ENCODE data around the gene TMEM271.
A peak's percentile ranks its signal among the peaks of the same experiment; 100 is the strongest.
"Not testable (repeated sequence)": the region's sequence is repeated elsewhere in the genome, so short reads cannot be mapped to it uniquely, and the experiment has no call there.

The TMEM271 gene

GRCh38 chr4:608236-608635 lies 32.1 kb upstream of the TMEM271 start:
- H3K27me3 ChIP-seq (ENCODE audit: control insufficient read depth, insufficient read depth, low read length) = no peaks in the 10 kb centered on the region
- no peaks in the 10 kb centered on the region for H3K4me1 ChIP-seq (ENCODE audit: control insufficient read depth, insufficient read depth, low read length)
- no peaks in the 10 kb centered on the region for H3K36me3 ChIP-seq (ENCODE audit: control insufficient read depth, insufficient read depth, low read length)
- no CpG with 5 or more reads among the region's 7 CpGs for WGBS (ENCODE audit: insufficient coverage, insufficient read length)
- DNase-seq (ENCODE audit: low read depth, low spot score) = no peak
- H3K27ac ChIP-seq (ENCODE audit: low read length) = no peak overlapping the region
- H3K4me3 ChIP-seq (ENCODE audit: low read length) = no peak overlapping the region
- H3K9me3 ChIP-seq (ENCODE audit: control insufficient read depth, insufficient read depth, low read length) = no peaks in the 10 kb centered on the region

DNA sequence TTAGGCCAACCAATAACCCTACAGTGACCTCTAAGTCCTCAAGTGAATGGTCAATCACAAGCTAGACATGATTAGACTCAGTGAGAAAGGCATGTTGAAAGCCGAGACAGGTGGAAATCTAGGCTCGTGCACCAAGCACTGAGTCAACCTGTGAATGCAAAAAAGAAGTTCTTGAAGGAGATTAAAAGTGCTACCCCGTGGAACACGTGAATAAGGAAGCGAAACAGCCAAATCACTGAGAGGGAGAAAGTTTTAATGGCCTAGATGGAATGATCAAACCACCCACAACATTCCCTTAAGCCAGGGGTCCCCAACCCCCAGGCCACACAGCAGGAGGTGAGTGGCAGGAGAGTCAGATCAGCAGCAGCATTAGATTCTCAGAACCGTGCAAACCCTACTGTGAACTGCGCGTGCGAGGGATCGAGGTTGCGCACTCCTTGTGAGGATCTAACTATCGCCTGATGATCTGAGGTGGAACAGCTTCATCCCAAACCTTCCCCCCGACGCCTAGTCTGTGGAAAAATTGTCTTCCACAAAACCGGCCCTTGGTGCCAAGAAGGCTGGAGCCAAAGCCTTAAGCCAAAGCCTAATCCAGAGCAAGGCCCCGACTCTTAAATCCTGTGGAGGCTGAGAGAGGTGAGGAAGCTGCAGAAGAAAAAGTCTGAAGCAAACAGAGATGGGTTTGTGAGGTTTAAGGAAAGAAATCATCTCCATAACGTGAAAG lies 29.8 kb upstream of the TMEM271 start:
- DNase-seq (ENCODE audit: low read depth, low spot score) = no peak
- Histone ChIP-seq H3K9me3 (ENCODE audit: control insufficient read depth, insufficient read depth, low read length) (no peaks in the 10 kb centered on the region), H3K4me3 (ENCODE audit: low read length) (no peak overlapping the region), H3K27ac (ENCODE audit: low read length) (no peak overlapping the region), H3K27me3 (ENCODE audit: control insufficient read depth, insufficient read depth, low read length) (no peaks in the 10 kb centered on the region), H3K4me1 (ENCODE audit: control insufficient read depth, insufficient read depth, low read length) (no peaks in the 10 kb centered on the region), H3K36me3 (ENCODE audit: control insufficient read depth, insufficient read depth, low read length) (no peaks in the 10 kb centered on the region)
- WGBS (ENCODE audit: insufficient coverage, insufficient read length) = no CpG with 5 or more reads among the region's 17 CpGs

- H3K4me1 ChIP-seq (ENCODE audit: control insufficient read depth, insufficient read depth, low read length) = no peaks in the 10 kb centered on the region
- H3K4me3 ChIP-seq (ENCODE audit: low read length) = no peak overlapping the region
- H3K36me3 ChIP-seq (ENCODE audit: control insufficient read depth, insufficient read depth, low read length) = no peaks in the 10 kb centered on the region
- no peak for DNase-seq (ENCODE audit: low read depth, low spot score)
- H3K27ac ChIP-seq (ENCODE audit: low read length) = no peak overlapping the region
- H3K27me3 ChIP-seq (ENCODE audit: control insufficient read depth, insufficient read depth, low read length) = no peaks in the 10 kb centered on the region
- H3K9me3 ChIP-seq (ENCODE audit: control insufficient read depth, insufficient read depth, low read length) = no peaks in the 10 kb centered on the region
- WGBS (ENCODE audit: insufficient coverage, insufficient read length) = no CpG with 5 or more reads among the region's 3 CpGs
These were observed 28.0 kb upstream of the TMEM271 start for GRCh38 chr4:604131-604530.

DNA sequence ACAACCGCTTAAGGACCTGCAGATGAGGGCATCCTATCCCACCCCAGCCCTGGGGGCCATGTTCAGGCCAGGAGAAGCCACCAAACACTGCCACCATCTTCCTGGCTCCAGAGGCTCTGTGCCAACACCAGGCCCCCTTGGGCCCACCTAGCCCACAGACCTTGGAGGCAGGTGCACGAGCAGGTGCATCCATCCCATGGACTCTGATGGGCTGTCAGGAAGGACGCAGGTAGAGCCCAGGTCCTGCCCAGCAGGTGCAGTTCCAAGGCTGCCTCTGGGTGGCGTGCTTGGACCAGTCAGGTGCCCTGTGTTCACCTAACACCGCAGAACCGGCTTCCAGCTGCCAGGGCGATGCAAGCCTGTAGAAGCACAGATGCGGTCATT lies 26.5 kb upstream of the TMEM271 start:
- Histone ChIP-seq H3K36me3 (ENCODE audit: control insufficient read depth, insufficient read depth, low read length) (no peaks in the 10 kb centered on the region), H3K4me1 (ENCODE audit: control insufficient read depth, insufficient read depth, low read length) (no peaks in the 10 kb centered on the region), H3K4me3 (ENCODE audit: low read length) (no peak overlapping the region), H3K9me3 (ENCODE audit: control insufficient read depth, insufficient read depth, low read length) (no peaks in the 10 kb centered on the region), H3K27me3 (ENCODE audit: control insufficient read depth, insufficient read depth, low read length) (no peaks in the 10 kb centered on the region), H3K27ac (ENCODE audit: low read length) (no peak overlapping the region)
- no CpG with 5 or more reads among the region's 8 CpGs for WGBS (ENCODE audit: insufficient coverage, insufficient read length)
- peak; percentile 87 for DNase-seq (ENCODE audit: low read depth, low spot score)

DNA sequence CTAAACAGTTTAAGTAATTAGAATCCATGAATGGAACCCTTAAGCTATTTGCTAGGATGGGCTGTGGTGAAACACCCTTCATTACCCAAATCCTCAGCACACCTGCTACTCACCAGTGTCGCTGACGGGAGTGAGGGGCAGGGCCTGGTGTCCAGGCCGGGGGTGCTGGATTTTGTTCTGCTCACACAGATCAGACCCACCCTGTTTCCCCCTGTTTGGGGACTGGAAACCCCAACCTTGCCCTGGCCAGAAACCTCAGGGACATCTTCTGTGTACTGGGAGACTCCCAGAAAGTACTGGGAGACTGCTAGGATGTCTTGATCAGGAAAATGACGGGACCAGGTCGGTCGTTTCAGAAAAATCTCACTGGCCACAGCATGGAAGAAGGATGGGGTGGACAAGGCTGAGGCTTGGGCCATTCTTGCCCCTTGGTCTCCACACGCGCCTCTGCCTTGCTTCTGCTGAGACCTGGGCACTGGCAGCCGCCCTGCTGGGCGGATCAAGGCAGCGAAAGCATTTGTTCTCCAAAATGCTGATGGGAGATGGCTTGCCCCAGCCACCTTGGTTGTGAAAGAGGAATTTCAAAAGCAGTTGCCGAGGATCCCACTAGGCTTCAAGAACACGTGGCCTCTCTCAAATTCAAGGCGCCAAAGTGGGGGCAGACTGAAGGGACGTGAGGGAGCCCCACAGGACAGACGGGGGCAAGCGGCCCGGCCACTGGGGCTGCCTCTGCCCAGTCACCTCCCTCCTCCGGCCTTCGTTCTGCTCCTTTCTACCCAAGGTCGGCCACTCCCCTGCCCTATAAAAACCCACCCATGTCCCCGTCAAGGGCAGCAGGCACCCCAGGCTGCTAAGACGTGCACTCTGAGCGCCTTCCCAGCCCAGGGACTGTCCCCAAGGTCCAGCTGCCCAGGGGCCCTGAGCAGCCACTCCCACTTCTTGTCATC lies 25.8 kb upstream of the TMEM271 start:
- Histone ChIP-seq H3K4me1 (ENCODE audit: control insufficient read depth, insufficient read depth, low read length) (no peaks in the 10 kb centered on the region), H3K4me3 (ENCODE audit: low read length) (no peak overlapping the region), H3K27ac (ENCODE audit: low read length) (no peak overlapping the region), H3K36me3 (ENCODE audit: control insufficient read depth, insufficient read depth, low read length) (no peaks in the 10 kb centered on the region), H3K27me3 (ENCODE audit: control insufficient read depth, insufficient read depth, low read length) (no peaks in the 10 kb centered on the region), H3K9me3 (ENCODE audit: control insufficient read depth, insufficient read depth, low read length) (no peaks in the 10 kb centered on the region)
- WGBS (ENCODE audit: insufficient coverage, insufficient read length) = no CpG with 5 or more reads among the region's 24 CpGs
- no peak for DNase-seq (ENCODE audit: low read depth, low spot score)

DNA sequence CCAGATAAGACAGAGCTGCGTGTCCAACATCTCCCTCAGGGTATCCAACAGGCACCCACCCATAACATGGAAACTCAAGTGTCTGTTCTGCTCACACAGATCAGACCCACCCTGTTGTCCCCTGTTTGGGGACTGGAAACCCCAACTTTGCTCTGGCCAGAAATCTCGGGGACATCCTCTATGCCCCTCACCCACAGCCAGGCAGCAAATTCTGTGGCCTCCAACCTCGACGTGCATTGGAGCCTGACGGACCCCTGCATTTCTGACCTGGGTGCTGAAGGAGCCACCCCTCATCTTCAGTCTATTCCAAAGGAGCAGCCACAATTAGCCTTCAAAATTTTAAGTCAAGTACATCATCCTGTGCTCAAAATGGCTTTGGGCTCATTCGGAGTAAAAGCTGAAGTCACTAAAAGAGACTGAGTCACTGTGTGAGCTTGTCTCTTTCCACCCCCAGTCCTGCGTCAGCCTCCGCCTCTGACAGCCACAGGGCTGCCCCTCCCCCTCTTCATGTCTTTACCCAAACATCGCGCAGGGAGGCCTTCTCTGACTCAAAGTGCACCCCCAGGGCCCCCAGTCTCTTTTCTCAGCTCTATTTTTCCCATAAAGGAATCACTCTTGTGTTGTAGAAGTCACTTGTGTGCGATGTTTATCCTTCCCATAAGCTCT lies 24.9 kb upstream of the TMEM271 start:
- Histone ChIP-seq H3K9me3 (ENCODE audit: control insufficient read depth, insufficient read depth, low read length) (no peaks in the 10 kb centered on the region), H3K27ac (ENCODE audit: low read length) (no peak overlapping the region), H3K27me3 (ENCODE audit: control insufficient read depth, insufficient read depth, low read length) (no peaks in the 10 kb centered on the region), H3K4me1 (ENCODE audit: control insufficient read depth, insufficient read depth, low read length) (no peaks in the 10 kb centered on the region), H3K36me3 (ENCODE audit: control insufficient read depth, insufficient read depth, low read length) (no peaks in the 10 kb centered on the region), H3K4me3 (ENCODE audit: low read length) (no peak overlapping the region)
- no peak for DNase-seq (ENCODE audit: low read depth, low spot score)
- no CpG with 5 or more reads among the region's 11 CpGs for WGBS (ENCODE audit: insufficient coverage, insufficient read length)

- H3K4me3 ChIP-seq (ENCODE audit: low read length) = no peak overlapping the region
- H3K27ac ChIP-seq (ENCODE audit: low read length) = no peak overlapping the region
- H3K27me3 ChIP-seq (ENCODE audit: control insufficient read depth, insufficient read depth, low read length) = no peaks in the 10 kb centered on the region
- no peak for DNase-seq (ENCODE audit: low read depth, low spot score)
- H3K4me1 ChIP-seq (ENCODE audit: control insufficient read depth, insufficient read depth, low read length) = no peaks in the 10 kb centered on the region
- no CpG with 5 or more reads among the region's 6 CpGs for WGBS (ENCODE audit: insufficient coverage, insufficient read length)
- no peaks in the 10 kb centered on the region for H3K9me3 ChIP-seq (ENCODE audit: control insufficient read depth, insufficient read depth, low read length)
- H3K36me3 ChIP-seq (ENCODE audit: control insufficient read depth, insufficient read depth, low read length) = no peaks in the 10 kb centered on the region
These were observed 24.1 kb upstream of the TMEM271 start for GRCh38 chr4:600166-600565.

DNA sequence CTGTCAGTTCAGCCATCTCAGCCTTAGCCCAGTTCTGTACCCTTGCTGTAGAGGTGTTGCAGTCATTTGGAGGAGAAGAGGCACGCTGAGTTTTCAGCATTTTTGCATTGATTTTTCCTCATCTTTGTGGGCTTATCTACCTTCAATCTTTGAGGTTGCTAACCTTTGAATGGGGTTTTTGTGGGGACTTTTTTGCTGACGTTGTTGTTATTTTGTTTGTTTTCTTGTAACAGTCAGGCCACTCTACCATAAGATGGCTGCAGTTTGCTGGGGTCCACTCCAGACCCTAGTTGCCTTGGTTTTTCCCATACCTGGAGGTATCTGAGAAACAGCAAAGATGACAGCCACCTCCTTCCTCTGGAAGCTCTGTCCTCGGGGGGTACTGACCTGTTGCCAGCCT lies 22.8 kb upstream of the TMEM271 start:
- no peak overlapping the region for H3K27ac ChIP-seq (ENCODE audit: low read length)
- no peaks in the 10 kb centered on the region for H3K4me1 ChIP-seq (ENCODE audit: control insufficient read depth, insufficient read depth, low read length)
- H3K9me3 ChIP-seq (ENCODE audit: control insufficient read depth, insufficient read depth, low read length) = no peaks in the 10 kb centered on the region
- WGBS (ENCODE audit: insufficient coverage, insufficient read length) = no CpG with 5 or more reads among the region's 3 CpGs
- H3K36me3 ChIP-seq (ENCODE audit: control insufficient read depth, insufficient read depth, low read length) = no peaks in the 10 kb centered on the region
- H3K27me3 ChIP-seq (ENCODE audit: control insufficient read depth, insufficient read depth, low read length) = no peaks in the 10 kb centered on the region
- no peak overlapping the region for H3K4me3 ChIP-seq (ENCODE audit: low read length)
- no peak for DNase-seq (ENCODE audit: low read depth, low spot score)

GRCh38 chr4:592825-593520 lies 16.9 kb upstream of the TMEM271 start:
- Histone ChIP-seq H3K36me3 (ENCODE audit: control insufficient read depth, insufficient read depth, low read length) (no peaks in the 10 kb centered on the region), H3K4me1 (ENCODE audit: control insufficient read depth, insufficient read depth, low read length) (no peaks in the 10 kb centered on the region), H3K4me3 (ENCODE audit: low read length) (no peak overlapping the region), H3K27me3 (ENCODE audit: control insufficient read depth, insufficient read depth, low read length) (no peaks in the 10 kb centered on the region), H3K9me3 (ENCODE audit: control insufficient read depth, insufficient read depth, low read length) (no peaks in the 10 kb centered on the region), H3K27ac (ENCODE audit: low read length) (no peak overlapping the region)
- no peak for DNase-seq (ENCODE audit: low read depth, low spot score)
- no CpG with 5 or more reads among the region's 5 CpGs for WGBS (ENCODE audit: insufficient coverage, insufficient read length)

DNA sequence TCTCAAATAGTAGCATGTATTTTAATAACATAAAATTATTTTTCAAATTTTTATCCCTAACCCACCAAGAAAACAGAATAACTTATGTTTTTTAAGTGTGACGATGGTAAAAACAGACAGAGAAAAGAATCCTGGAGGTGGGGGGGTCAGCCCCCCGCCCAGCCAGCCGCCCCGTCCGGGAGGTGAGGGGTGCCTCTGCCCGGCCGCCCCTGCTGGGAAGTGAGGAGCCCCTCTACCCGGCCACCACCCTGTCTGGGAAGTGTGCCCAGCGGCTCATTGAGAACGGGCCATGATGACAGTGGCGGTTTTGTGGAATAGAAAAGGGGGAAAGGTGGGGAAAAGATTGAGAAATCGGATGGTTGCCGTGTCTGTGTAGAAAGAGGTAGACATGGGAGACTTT lies 16.1 kb upstream of the TMEM271 start:
- WGBS (ENCODE audit: insufficient coverage, insufficient read length) = no CpG with 5 or more reads among the region's 13 CpGs
- H3K27ac ChIP-seq (ENCODE audit: low read length); H3K4me1 ChIP-seq (ENCODE audit: control insufficient read depth, insufficient read depth, low read length); H3K4me3 ChIP-seq (ENCODE audit: low read length); DNase-seq (ENCODE audit: low read depth, low spot score); H3K9me3 ChIP-seq (ENCODE audit: control insufficient read depth, insufficient read depth, low read length); H3K36me3 ChIP-seq (ENCODE audit: control insufficient read depth, insufficient read depth, low read length); H3K27me3 ChIP-seq (ENCODE audit: control insufficient read depth, insufficient read depth, low read length): not testable (repeated sequence)

Measured in iPS DF 6.9 (cell line).